Naive B cell (primary cell): Measurements from ENCODE around the gene CBX2. TPM values are rescaled to one million over a fixed set of nuclear protein-coding genes. Genes with fewer than 3 reads are reported as not detected.

Experiments
- ATAC-seq, 2 donors: fragments of 150-1000 bp; cut with Tn5 transposase; 2 replicates each; pipeline ENCODE4 v1.10.0; 2021; ENCODE audit warnings: low read depth in 2 of 2, mild to moderate bottlenecking in 2 of 2, moderate library complexity in 2 of 2
- DNase-seq: peaks from one replicate; pipeline ENCODE4 v3.0.0; 2022
- H3K27ac Mint-ChIP-seq, 6 donors: one replicate each; pipeline ENCODE4 v1.8.0; 2020 to 2022; ENCODE audit warnings: mild to moderate bottlenecking in 6 of 6, mixed read lengths in 6 of 6, moderate library complexity in 5 of 6, inconsistent platforms in 2 of 6
- H3K27me3 Mint-ChIP-seq, 3 donors: one replicate each; pipeline ENCODE4 v1.8.0; 2021 to 2022; ENCODE audit warnings: mixed read lengths in 3 of 3, mild to moderate bottlenecking in 1 of 3
- H3K36me3 Mint-ChIP-seq, 2 donors: one replicate each; pipeline ENCODE4 v1.8.0; 2020 to 2022; ENCODE audit warnings: mixed read lengths in 2 of 2, inconsistent platforms in 1 of 2, mild to moderate bottlenecking in 1 of 2
- H3K4me1 Mint-ChIP-seq, 3 donors: one replicate each; pipeline ENCODE4 v1.8.0; 2020 to 2022; ENCODE audit warnings: mixed read lengths in 3 of 3, inconsistent platforms in 1 of 3, mild to moderate bottlenecking in 1 of 3, moderate library complexity in 1 of 3
- H3K4me3 Mint-ChIP-seq, 8 donors: one replicate each; pipeline ENCODE4 v1.8.0; 2020 to 2022; ENCODE audit warnings: mild to moderate bottlenecking in 8 of 8, mixed read lengths in 8 of 8, moderate library complexity in 8 of 8, inconsistent platforms in 2 of 8
- H3K9me3 Mint-ChIP-seq, 7 donors: one replicate each; pipeline ENCODE4 v1.8.0; 2020 to 2022; ENCODE audit warnings: mixed read lengths in 7 of 7, mild to moderate bottlenecking in 5 of 7, inconsistent platforms in 2 of 7, moderate library complexity in 1 of 7
- polyA plus RNA-seq, 6 donors: library from polyadenylated mRNA; unstranded; fragments of 300-500 nt; fragmentation: Illumina TruSeq; gene quantifications; one replicate each; pipeline ENCODE4 v1.2.3, GENCODE V29; 2021; ENCODE audit warnings: low read depth in 6 of 6

Gene CBX2
- polyA plus RNA-seq, 6 donors from 2014 or later, result 0.09 TPM; not detected in 5

DNA sequence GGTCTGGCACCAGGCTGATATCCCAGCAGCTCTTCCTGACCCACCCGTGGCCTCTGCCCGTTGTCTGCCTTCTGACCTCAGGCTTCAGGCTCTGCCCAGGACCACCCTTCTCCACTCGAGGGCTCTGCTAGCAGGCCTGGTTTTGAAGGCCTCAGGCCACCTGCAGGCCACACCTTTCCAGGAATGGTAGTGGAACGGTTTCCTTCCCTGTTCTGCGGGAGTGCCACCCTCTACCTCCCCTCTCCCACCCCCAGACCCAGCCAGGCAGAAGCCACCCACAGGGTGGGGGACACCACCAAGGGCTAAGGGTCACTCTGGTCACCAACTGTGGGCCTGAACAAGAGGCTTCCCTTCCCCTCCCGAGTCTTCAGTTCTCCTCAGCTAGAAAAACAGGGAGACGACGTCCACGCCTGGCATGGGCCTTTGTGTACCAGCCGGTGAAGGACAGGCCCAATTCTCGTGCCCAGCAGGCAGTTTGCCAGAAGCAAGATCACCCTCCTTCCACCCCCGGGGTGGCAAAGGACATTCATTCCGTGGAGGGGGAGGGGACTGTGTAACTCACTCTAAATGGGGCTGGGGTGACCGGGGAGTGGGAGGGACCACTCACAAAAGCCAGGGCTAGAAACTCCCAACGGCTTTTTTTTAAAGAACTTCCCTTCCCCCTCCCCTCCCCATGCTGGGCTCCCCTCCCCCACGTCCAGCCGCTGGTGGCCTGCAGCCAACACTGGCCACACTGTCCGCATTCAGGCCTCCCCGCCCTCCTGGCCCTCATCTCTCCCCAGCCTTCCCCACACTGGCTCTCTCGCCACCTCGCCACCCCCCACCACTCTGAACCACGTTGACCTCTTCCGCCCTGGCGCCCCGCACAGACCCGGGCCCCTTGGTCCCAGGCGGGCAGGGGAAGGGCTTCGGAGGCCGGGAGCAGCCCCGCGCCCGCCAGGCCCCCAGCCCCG is 53.6 kb downstream of the CBX2 start:
- H3K27me3 Mint-ChIP-seq, result peaks cover 0 to 8% (median 3%) of the 10 kb centered on the region in 3 donors
- no peak for ATAC-seq
- H3K27ac Mint-ChIP-seq, result no peak overlapping the region
- no peak for DNase-seq
- peaks cover 12 to 47% (median 27%) of the 10 kb centered on the region in 3 donors for H3K4me1 Mint-ChIP-seq
- H3K4me3 Mint-ChIP-seq, result no peak overlapping the region
- no peaks in the 10 kb centered on the region for H3K9me3 Mint-ChIP-seq
- H3K36me3 Mint-ChIP-seq, result peaks cover 0 to 10% of the 10 kb centered on the region in 2 donors

DNA sequence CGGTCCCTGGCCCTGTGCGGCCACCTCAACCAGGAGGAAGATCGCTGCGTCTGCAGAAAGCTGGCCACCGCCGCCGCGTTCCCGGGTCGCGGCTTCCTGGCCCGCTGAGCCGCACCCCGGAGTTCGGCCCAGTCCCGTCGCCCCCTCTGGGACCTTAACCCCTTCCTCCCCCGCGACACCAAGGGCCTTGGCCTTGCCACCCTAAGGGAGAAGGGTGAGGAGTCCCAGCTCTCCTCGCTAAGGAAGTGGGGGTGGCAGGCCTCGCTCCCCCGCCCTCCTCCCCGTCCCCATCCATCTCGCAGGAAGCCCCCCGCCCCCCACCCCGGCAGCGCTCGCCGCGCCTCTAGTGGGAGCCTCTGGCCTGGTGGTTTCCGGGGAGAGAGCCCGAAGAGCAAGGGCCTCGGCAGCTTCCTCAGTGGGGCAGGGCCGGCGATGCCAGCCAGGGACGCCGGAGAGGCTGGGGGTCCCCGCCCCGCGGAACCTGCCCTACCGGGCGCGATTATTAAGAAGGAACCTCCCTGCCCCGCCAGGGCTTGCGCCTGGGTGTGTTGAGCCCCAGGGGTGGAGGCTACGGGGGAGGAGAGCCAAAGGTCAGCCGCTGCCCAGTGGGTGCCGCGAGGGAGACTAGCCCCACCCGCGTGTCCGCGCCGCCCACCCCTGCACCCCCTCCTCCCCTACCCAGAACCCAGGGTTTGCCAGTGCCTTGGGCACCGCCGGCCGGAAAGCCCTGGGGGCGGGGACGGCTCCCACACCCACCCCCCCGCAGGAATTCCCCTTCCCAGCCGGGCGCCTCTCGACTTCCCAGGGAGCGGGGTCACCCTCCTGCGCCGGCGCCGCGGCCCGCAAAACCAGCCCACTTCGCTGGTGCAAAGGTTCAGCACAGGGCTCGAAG is 54.5 kb downstream of the CBX2 start:
- peaks cover 0 to 10% of the 10 kb centered on the region in 2 donors for H3K36me3 Mint-ChIP-seq
- H3K27ac Mint-ChIP-seq, result peak overlapping the region in 1 of 6 donors; percentile 47
- DNase-seq (no peak), ATAC-seq (no peak)
- peaks cover 15 to 54% (median 30%) of the 10 kb centered on the region in 3 donors for H3K4me1 Mint-ChIP-seq
- H3K9me3 Mint-ChIP-seq, result no peaks in the 10 kb centered on the region
- peaks cover 0 to 2% (median 0%) of the 10 kb centered on the region in 3 donors for H3K27me3 Mint-ChIP-seq
- H3K4me3 Mint-ChIP-seq, result no peak overlapping the region

DNA sequence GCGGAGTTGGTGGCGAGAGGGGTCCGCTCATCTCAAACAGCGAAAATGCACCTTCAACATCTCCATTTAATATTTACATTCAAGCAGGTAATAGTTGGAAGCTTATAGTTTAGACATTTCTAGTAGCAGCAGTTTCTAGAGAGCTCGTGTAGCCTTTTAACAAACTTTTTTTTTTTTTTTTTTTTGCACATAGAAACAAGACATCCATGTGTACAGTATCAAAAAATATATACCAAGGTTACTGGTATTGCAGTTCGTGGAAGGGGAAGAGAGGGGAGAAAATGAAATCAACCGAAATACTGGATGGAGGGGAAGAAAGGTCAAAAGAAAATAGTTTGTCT is 55.1 kb downstream of the CBX2 start:
- Mint-ChIP-seq H3K27ac (peak overlapping the region in 1 of 6 donors; percentile 47), H3K36me3 (peaks cover 0 to 10% of the 10 kb centered on the region in 2 donors), H3K27me3 (no peaks in the 10 kb centered on the region), H3K4me1 (peaks cover 18 to 60% (median 33%) of the 10 kb centered on the region in 3 donors), H3K4me3 (no peak overlapping the region), H3K9me3 (no peaks in the 10 kb centered on the region)
- DNase-seq (no peak), ATAC-seq (no peak)

DNA sequence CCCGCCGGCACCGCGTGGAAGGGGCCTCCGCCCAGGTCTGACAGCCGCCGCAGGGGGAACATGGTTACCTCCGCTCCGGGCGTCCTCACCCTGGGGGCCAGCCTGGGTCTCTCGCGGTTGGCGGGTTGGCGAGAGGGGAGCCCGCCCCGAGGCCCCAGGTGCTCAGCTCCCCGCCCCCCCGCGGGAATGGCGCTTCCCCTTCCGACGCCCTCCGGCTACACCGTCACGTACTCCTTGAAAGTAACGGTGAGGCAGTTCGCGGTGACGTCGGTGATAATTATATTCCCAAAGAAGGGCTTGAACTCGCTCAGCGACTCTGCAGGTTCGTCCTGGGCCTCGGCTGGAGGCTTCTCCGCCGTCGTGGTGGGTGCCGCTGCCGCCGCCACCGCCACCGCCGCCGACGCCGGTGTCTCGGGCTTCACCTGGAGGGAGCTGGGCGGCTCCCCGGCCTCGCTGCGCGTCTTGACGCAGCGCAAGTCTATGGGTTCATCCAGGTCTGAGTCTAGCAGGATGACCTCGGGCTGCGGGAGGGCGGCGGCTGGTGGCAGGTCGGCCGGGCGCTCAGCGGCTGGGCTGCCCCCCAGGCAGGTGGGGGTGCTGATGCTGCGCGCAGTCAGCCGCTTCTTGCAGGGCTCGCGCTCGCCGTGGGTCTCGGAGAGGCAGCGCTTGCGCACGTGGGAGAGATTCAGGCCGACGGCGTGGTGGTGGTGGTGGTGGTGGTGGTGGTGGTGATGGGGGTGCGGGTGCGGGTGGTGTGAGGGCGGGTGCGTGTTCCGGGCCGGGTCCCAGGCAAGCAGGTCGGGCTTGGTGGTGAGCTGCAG is 56.0 kb downstream of the CBX2 start:
- no peaks in the 10 kb centered on the region for H3K27me3 Mint-ChIP-seq
- no peak overlapping the region for H3K27ac Mint-ChIP-seq
- ATAC-seq, result no peak
- no peak overlapping the region for H3K4me3 Mint-ChIP-seq
- H3K36me3 Mint-ChIP-seq, result peaks cover 0 to 10% of the 10 kb centered on the region in 2 donors
- no peak for DNase-seq
- H3K4me1 Mint-ChIP-seq, result peaks cover 22 to 63% (median 37%) of the 10 kb centered on the region in 3 donors
- H3K9me3 Mint-ChIP-seq, result no peaks in the 10 kb centered on the region

DNA sequence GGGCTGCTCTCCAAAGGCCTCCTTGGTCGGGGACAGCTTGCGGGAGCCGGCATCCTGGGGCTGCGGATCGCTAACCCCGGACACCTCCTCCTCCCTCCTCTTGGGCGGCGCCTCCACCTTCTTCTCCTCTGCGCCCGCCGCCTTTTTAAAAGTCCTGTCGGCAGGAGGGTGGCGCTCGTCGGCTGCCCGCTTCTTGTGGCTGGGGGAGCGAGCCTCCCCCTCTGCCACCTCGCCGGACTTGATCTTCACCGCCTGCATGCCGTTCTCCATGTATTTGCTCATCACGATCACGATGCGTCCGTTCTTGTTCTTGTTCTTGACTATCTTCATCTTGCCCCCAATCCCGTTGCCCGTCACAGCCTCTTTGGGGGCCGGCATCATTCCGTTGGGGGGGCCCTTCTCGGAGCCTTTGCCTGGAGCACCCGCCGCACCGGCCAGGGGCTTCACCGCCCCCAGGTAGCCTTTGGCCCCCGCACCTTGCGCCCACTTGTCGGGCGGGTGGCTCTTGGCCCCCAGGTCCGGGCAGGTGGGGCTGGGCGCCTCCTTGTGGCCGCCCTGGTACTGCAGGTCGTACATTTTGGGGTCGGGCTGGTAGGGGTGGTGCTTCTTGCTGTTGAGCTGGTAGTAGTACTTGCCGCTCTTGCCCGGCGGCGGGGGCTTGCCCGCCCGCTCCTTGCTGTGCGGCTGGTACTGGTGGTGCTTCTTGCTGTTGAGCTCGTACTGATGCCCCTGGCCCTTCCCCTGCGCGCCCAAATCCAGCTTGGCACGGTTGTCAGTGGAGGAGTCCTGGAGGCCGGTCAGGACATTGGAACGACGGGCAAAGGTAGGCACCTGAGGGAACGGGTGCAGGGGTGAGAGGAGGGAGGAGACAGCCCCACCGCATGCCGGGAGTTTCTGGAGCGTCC is 56.9 kb downstream of the CBX2 start:
- Mint-ChIP-seq H3K4me1 (peaks cover 22 to 56% (median 32%) of the 10 kb centered on the region in 3 donors), H3K36me3 (peaks cover 0 to 10% of the 10 kb centered on the region in 2 donors), H3K4me3 (peak overlapping the region in 6 of 8 donors; percentile 28 to 69 (median 49)), H3K27me3 (peaks cover 0 to 1% (median 0%) of the 10 kb centered on the region in 3 donors), H3K27ac (peak overlapping the region in 3 of 6 donors; percentile 41 to 62 (median 41)), H3K9me3 (no peaks in the 10 kb centered on the region)
- ATAC-seq (no peak), DNase-seq (peak; percentile 21)

DNA sequence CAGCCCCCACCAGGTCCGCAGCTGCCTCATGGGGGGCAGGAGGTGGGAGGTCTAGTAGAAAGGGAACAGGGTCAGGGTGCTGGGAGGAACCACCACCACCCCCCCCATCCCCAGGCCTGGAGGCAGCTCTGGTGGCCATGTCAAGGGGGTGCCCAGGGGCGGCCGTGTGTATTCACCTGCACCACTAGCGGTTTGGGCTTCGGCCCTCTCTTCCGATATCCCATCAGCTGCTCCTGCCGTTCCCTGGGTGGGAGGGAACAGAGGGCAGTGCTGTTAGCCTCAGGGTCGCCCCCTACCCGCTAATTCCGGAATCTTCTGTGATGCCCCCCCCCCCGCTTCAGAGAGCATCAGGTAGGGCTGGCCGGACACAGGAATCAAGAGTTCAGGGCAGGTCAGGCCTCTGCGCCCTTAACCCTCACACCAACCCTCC is 57.5 kb downstream of the CBX2 start:
- DNase-seq, result no peak
- ATAC-seq, result no peak
- H3K9me3 Mint-ChIP-seq, result no peaks in the 10 kb centered on the region
- peak overlapping the region in 1 of 6 donors; percentile 62 for H3K27ac Mint-ChIP-seq
- peaks cover 0 to 10% of the 10 kb centered on the region in 2 donors for H3K36me3 Mint-ChIP-seq
- H3K4me3 Mint-ChIP-seq, result peak overlapping the region in 2 of 8 donors; percentile 38 to 42
- peaks cover 23 to 56% (median 32%) of the 10 kb centered on the region in 3 donors for H3K4me1 Mint-ChIP-seq
- peaks cover 0 to 8% (median 3%) of the 10 kb centered on the region in 3 donors for H3K27me3 Mint-ChIP-seq

DNA sequence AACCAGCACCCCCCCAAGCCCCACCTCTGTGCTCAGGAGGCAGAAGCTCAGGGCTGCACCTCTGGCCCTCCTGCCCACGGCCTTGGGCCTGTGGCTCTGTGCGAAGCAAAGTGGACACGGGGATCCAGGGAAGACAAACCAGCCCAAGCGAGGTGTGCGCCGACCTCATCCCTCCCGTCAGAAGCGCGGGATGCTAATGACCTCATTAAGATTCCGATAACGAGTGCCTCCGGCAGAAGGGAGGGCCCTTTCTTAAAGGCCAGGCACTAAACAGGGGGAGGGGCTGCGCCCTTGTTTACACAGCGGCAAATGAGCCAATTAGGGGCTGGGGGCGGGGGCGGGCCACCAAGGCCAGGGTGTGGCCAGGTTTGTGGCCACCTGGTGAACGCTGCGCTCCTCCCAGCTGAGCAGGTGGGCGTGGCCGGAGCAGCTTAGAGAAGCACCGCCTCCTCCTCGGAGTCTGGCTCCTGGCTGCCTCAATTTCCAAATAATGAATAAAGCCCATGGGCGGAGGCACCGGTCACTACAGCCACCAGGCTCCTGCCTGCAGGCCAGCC is 58.1 kb downstream of the CBX2 start:
- no peak overlapping the region for H3K27ac Mint-ChIP-seq
- peaks cover 0 to 10% of the 10 kb centered on the region in 2 donors for H3K36me3 Mint-ChIP-seq
- H3K27me3 Mint-ChIP-seq, result peaks cover 0 to 12% (median 6%) of the 10 kb centered on the region in 3 donors
- no peak for ATAC-seq
- peak overlapping the region in 5 of 8 donors; percentile 6 to 100 (median 97) for H3K4me3 Mint-ChIP-seq
- no peaks in the 10 kb centered on the region for H3K9me3 Mint-ChIP-seq
- H3K4me1 Mint-ChIP-seq, result peaks cover 27 to 57% (median 32%) of the 10 kb centered on the region in 3 donors
- no peak for DNase-seq

DNA sequence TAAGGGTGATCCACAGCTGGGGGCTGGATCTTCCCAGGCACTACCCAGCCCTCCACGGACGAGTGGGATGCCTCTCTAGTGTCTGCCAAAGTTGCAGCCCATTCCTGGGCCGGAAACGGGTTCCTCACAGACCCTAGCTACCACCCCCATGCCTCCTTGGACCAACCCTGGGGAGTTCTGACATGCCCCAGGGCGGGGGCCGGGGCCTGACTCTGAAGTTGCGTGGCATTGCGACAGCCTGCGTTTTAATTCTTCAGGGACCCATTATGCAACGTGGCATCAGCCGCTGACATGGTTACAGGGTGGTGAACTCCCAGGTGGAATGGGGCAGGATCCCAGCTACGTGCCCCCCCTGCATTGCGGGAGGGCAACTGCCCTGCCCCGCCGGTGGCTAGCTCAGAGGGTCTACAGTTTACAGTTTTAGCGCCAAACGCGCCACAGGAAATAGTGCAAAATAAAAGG is 58.6 kb downstream of the CBX2 start:
- Mint-ChIP-seq H3K4me3 (peak overlapping the region; percentile 91 to 100 (median 98)), H3K27me3 (peaks cover 0 to 17% (median 6%) of the 10 kb centered on the region in 3 donors), H3K27ac (peak overlapping the region in 4 of 6 donors; percentile 69 to 91 (median 88)), H3K4me1 (peaks cover 27 to 62% (median 28%) of the 10 kb centered on the region in 3 donors), H3K36me3 (peaks cover 0 to 10% of the 10 kb centered on the region in 2 donors), H3K9me3 (no peaks in the 10 kb centered on the region)
- ATAC-seq, result no peak
- no peak for DNase-seq

DNA sequence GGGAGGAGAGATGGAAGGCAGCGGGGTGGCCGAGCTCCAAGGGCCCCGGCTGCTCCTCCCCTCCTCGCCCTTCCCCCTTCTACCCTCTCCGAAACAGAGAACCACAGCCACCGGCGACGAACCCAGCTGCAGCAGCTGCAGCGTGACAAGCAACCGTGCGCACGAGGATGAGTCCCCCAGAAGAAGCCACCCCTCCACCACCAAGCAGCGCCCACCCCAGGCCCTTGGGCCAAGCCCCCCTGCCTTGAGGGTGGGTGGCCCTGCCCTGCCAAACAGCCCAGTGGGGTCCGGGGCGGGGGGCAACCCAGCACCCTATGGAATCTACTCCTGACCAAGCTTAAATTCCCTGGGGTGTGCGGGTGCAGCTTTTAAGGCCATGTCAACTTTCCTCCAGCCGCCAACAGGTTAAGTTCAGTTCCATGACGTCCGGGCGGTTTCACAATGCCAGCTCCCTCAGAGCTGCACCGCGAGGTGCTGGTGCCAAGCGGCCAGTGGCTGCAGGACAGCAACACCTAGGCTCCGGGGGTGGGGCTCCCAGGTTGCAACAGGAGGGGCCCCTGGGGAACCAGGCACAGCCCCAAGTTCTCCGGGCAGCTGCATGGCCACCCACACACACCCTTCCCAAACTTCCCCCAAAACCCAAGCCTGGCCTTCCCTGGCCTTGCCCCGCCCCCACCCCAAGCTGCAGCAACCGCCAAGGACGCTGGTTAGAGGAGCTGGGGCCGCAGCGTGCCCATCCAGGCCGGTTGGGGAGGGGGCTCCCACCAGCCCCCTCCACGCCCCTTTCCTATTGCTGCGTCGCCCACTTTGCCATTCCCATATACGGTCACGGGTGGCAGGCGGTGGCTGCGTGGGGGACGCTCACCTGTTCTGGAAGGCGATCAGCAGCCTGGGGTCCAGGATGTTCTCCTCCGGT is 59.3 kb downstream of the CBX2 start:
- peak overlapping the region; percentile 91 to 100 (median 98) for H3K4me3 Mint-ChIP-seq
- peaks cover 0 to 24% (median 12%) of the 10 kb centered on the region in 3 donors for H3K27me3 Mint-ChIP-seq
- peaks cover 0 to 10% of the 10 kb centered on the region in 2 donors for H3K36me3 Mint-ChIP-seq
- peak overlapping the region; percentile 69 to 99 (median 94) for H3K27ac Mint-ChIP-seq
- H3K4me1 Mint-ChIP-seq, result peaks cover 30 to 69% (median 31%) of the 10 kb centered on the region in 3 donors
- H3K9me3 Mint-ChIP-seq, result peaks cover 0 to 2% (median 0%) of the 10 kb centered on the region in 7 donors
- DNase-seq (peak; percentile 72), ATAC-seq (peak; percentile 29 to 35)
